K562 (cell line): Measurements from ENCODE around the gene UPF1. TPM values are rescaled to one million over a fixed set of nuclear protein-coding genes. Genes with fewer than 3 reads are reported as not detected.
A peak's percentile ranks its signal among the peaks of the same experiment; 100 is the strongest.

Experiments used
- ATAC-seq: fragments of 200-7000 bp; cut with Tn5 transposase; 3 replicates; pipeline ENCODE4 v1.9.1; 2020; ENCODE audit warnings: moderate library complexity
- BruUV-seq: library from RNA; stranded (reverse); fragments of 400-500 nt; replicated peaks from 2 replicates; lab custom pipeline; 2021; lab: Mats Ljungman, UMichigan
- CTCF ChIA-PET: fragments of 300-600 bp; formaldehyde crosslinking; extraction: SDS; loops from one replicate; lab custom pipeline; 2021; ENCODE audit warnings: low intra/inter-chr PET ratio; lab: Yijun Ruan, JAX
- POLR2A ChIA-PET: fragments of 300-600, 350-650 bp; sonication (Branson Sonifier 250); formaldehyde crosslinking; extraction: SDS; loops from one replicate; lab custom pipeline; 2021; ENCODE audit warnings: antibody characterized with exemption, inconsistent platforms; lab: Yijun Ruan, JAX
- DNase-seq, 4 experiments: peaks; one replicate each; pipeline versions ENCODE4 v3.0.0 to v3.0.0-alpha.2; 2011 to 2018; ENCODE audit warnings: low spot score in 3 of 4, mixed read lengths in 3 of 4; ENCODE audit errors: extremely low read depth in 1 of 4
- FAIRE-seq: peaks from 2 replicates; lab custom pipeline; 2011; peaks lifted over from hg19 to GRCh38; lab: Jason Lieb, UNC
- H2AFZ ChIP-seq: 2 replicates; pipeline ENCODE4 v1.6.0; 2011; ENCODE audit warnings: low read depth, low read length, control low read depth, inconsistent platforms
- H3K27ac ChIP-seq: fragments of 200-600 bp; 3 replicates; pipeline ENCODE4 v1.8.0; 2011; ENCODE audit warnings: low read depth, mild to moderate bottlenecking, control low read depth, inconsistent platforms, low read length, moderate library complexity, mixed read lengths; ENCODE audit errors: extremely low read depth
- H3K27me3 ChIP-seq, 2 experiments: fragments of 300-600 bp in 1 of 2; 2 replicates in 1 of 2; 3 replicates in 1 of 2; pipeline versions ENCODE4 v1.6.0 to v1.8.0; 2011; ENCODE audit warnings: inconsistent platforms in 2 of 2, low read length in 2 of 2, mild to moderate bottlenecking in 1 of 2, mixed read lengths in 1 of 2, moderate library complexity in 1 of 2; ENCODE audit not compliant: control insufficient read depth in 2 of 2, insufficient read depth in 2 of 2
- H3K36me3 ChIP-seq: fragments of 300-600 bp; 3 replicates; pipeline ENCODE4 v1.8.0; 2011; ENCODE audit warnings: mild to moderate bottlenecking, low read length, inconsistent platforms; ENCODE audit not compliant: control insufficient read depth, insufficient read depth
- H3K4me1 ChIP-seq, 2 experiments: fragments of 200-600 bp in 1 of 2; replicated peaks in 1 of 2; 2 replicates in 1 of 2; 3 replicates in 1 of 2; pipeline versions ENCODE4 v1.5.1 to v1.8.0; 2011; ENCODE audit warnings: inconsistent platforms in 2 of 2, low read length in 2 of 2, mild to moderate bottlenecking in 1 of 2, mixed read lengths in 1 of 2, moderate library complexity in 1 of 2; ENCODE audit not compliant: control insufficient read depth in 2 of 2, insufficient read depth in 2 of 2
- H3K4me2 ChIP-seq: 2 replicates; pipeline ENCODE4 v1.6.1; 2011; ENCODE audit warnings: low read length, control low read depth, inconsistent platforms, mixed read lengths; ENCODE audit not compliant: insufficient read depth
- H3K4me3 ChIP-seq: fragments of 200-600 bp; sonication (generic), shearing (Covaris generic); 2 replicates; pipeline ENCODE4 v1.5.1; 2016; ENCODE audit warnings: control low read depth, inconsistent platforms
- H3K79me2 ChIP-seq: fragments of 200-600 bp; 3 replicates; pipeline ENCODE4 v1.8.0; 2011; ENCODE audit warnings: low read length, inconsistent platforms; ENCODE audit not compliant: control insufficient read depth, insufficient read depth
- H3K9ac ChIP-seq, 2 experiments: 2 replicates each; pipeline versions ENCODE4 v1.6.0 to v1.6.1; 2011; ENCODE audit warnings: low read depth in 2 of 2, low read length in 2 of 2, control low read depth in 1 of 2, inconsistent platforms in 1 of 2, mild to moderate bottlenecking in 1 of 2, mixed read lengths in 1 of 2; ENCODE audit not compliant: insufficient read depth in 1 of 2
- H3K9me1 ChIP-seq: one replicate; pipeline ENCODE4 v1.6.0; 2011; ENCODE audit warnings: inconsistent platforms, mild to moderate bottlenecking, low read length, moderate library complexity; ENCODE audit not compliant: control insufficient read depth, insufficient read depth
- H3K9me3 ChIP-seq: replicated peaks from 2 replicates; pipeline ENCODE4 v1.5.1; 2011; ENCODE audit warnings: low read depth, low read length, inconsistent platforms; ENCODE audit not compliant: control insufficient read depth, insufficient read depth
- H4K20me1 ChIP-seq: replicated peaks from 2 replicates; pipeline ENCODE4 v1.6.1; 2011; ENCODE audit warnings: low read length, inconsistent platforms, mixed read lengths; ENCODE audit not compliant: control insufficient read depth, insufficient read depth
- BMI1 ChIP-seq: fragments of 150-350 bp; IDR thresholded peaks from 2 replicates; pipeline ENCODE4 v1.6.1; 2014; ENCODE audit warnings: low read length
- CHD2 ChIP-seq: IDR thresholded peaks from 2 replicates; pipeline ENCODE4 v1.6.1; 2011; ENCODE audit warnings: low read depth, low read length
- FOXO4 ChIP-seq: fragments of 450-650 bp; formaldehyde crosslinking; IDR thresholded peaks from 2 replicates; pipeline ENCODE4 v1.4.0; 2020; ENCODE audit warnings: mild to moderate bottlenecking, moderate library complexity
- GABPA ChIP-seq: fragments of 200-800 bp; sonication (Bioruptor generic); conservative IDR thresholded peaks from 2 replicates; pipeline ENCODE4 v1.6.1; 2016; ENCODE audit warnings: low read depth, missing genetic modification characterization, missing compliant biosample characterization
- GTF2E2 ChIP-seq: fragments of 200-800 bp; sonication (Bioruptor generic); IDR thresholded peaks from 2 replicates; pipeline ENCODE4 v1.6.1; 2016; ENCODE audit warnings: missing genetic modification characterization, missing compliant biosample characterization
- HMGN3 ChIP-seq: IDR thresholded peaks from 2 replicates; pipeline ENCODE4 v1.6.1; 2011; ENCODE audit warnings: borderline replicate concordance, low read depth, mild to moderate bottlenecking, mixed read lengths, low read length; ENCODE audit not compliant: insufficient read length; ENCODE audit errors: extremely low read depth
- JUND ChIP-seq, 2 experiments: IDR thresholded peaks; 2 replicates in 1 of 2; 3 replicates in 1 of 2; pipeline ENCODE4 v1.6.1; 2011; ENCODE audit warnings: borderline replicate concordance in 2 of 2, low read depth in 2 of 2, low read length in 2 of 2, improper control_type of control experiment in 1 of 2, missing biosample characterization in 1 of 2, missing genetic modification characterization in 1 of 2, missing genetic modification reagents in 1 of 2
- NCOR1 ChIP-seq: fragments of 450-650 bp; IDR thresholded peaks from 2 replicates; pipeline ENCODE4 v1.6.1; 2016; ENCODE audit warnings: mild to moderate bottlenecking, moderate library complexity
- NR3C1 ChIP-seq: sonication (generic); formaldehyde crosslinking; IDR thresholded peaks from 2 replicates; pipeline ENCODE4 v1.8.1; 2022; ENCODE audit warnings: missing genetic modification reagents
- PHTF2 ChIP-seq: fragments of 250-450 bp; sonication (Bioruptor Pico); IDR thresholded peaks from 2 replicates; pipeline ENCODE4 v1.5.0; 2021; ENCODE audit warnings: mild to moderate bottlenecking
- POLR2AphosphoS5 ChIP-seq: IDR thresholded peaks from 2 replicates; pipeline ENCODE4 v1.6.1; 2011; ENCODE audit warnings: mild to moderate bottlenecking, low read depth, low read length, moderate library complexity; ENCODE audit not compliant: control insufficient read depth, insufficient read depth
- POLR2G ChIP-seq: fragments of 200-400 bp; formaldehyde crosslinking; IDR thresholded peaks from 2 replicates; pipeline ENCODE4 v1.6.1; 2017; ENCODE audit warnings: low read depth, mild to moderate bottlenecking, antibody characterized with exemption, low read length, moderate library complexity
- PPARD ChIP-seq: fragments of 250-450 bp; sonication (Bioruptor Pico); IDR thresholded peaks from 2 replicates; pipeline ENCODE4 v1.8.0; 2022; ENCODE audit warnings: inconsistent platforms, mild to moderate bottlenecking, moderate library complexity
- SMARCB1 ChIP-seq: IDR thresholded peaks from 2 replicates; pipeline ENCODE4 v1.6.1; 2011; ENCODE audit warnings: improper control_type of control experiment, low read depth; ENCODE audit not compliant: insufficient read length
- ZNF146 ChIP-seq: IDR thresholded peaks from one replicate; pipeline ENCODE4 v1.6.1; 2018; ENCODE audit warnings: missing compliant biosample characterization; ENCODE audit not compliant: unreplicated experiment
- ZNF347 ChIP-seq: fragments of 450-650 bp; formaldehyde crosslinking; IDR thresholded peaks from 2 replicates; pipeline ENCODE4 v1.4.0; 2020; ENCODE audit warnings: low read depth, mild to moderate bottlenecking, moderate library complexity
- ZNF41 ChIP-seq: fragments of 250-450 bp; sonication (Bioruptor Pico); conservative IDR thresholded peaks from 2 replicates; pipeline ENCODE4 v1.4.0; 2020; ENCODE audit warnings: mild to moderate bottlenecking
- ZNF740 ChIP-seq, 3 experiments: fragments of 200-800 bp in 1 of 3; sonication (Bioruptor generic) in 1 of 3; sonication (generic) in 1 of 3; formaldehyde crosslinking in 1 of 3; IDR thresholded peaks; 2 replicates each; pipeline versions ENCODE4 v1.6.1 to v1.8.0; 2016 to 2022; ENCODE audit warnings: mild to moderate bottlenecking in 2 of 3, missing compliant biosample characterization in 2 of 3, missing genetic modification characterization in 2 of 3, missing genetic modification reagents in 1 of 3
- ZNF778 ChIP-seq: fragments of 450-650 bp; formaldehyde crosslinking; IDR thresholded peaks from 2 replicates; pipeline ENCODE4 v1.4.0; 2020; ENCODE audit warnings: mild to moderate bottlenecking, moderate library complexity
- WGBS: fragments of 100-300 bp; shearing (Covaris generic); methylation state at CpG from one replicate; pipeline ENCODE4 v1.1.6; 2016; ENCODE audit warnings: low coverage, mixed read lengths; ENCODE audit not compliant: insufficient coverage; ENCODE audit errors: missing lambda C conversion rate; 5-methylcytosine and 5-hydroxymethylcytosine counted together
- in situ Hi-C: fragments of 300-500 bp; cut with MboI; formaldehyde crosslinking; loops from 4 replicates; pipeline ENCODE4 v1.15.0; 2018; ENCODE audit warnings: inconsistent platforms, mixed read lengths
- intact Hi-C: fragments of 100-400 bp; cut with micrococcal nuclease; formaldehyde crosslinking; loops from 2 replicates; pipeline ENCODE4 v1.14.2; 2022
- polyA plus RNA-seq, 8 experiments: library from polyadenylated mRNA; depleted of rRNA in 4 of 8; stranded (reverse) in 5 of 8; unstranded in 3 of 8; fragments of >200 nt; fragmentation: Nextera tagmentation in 2 of 8; fragmentation: Illumina TruSeq in 1 of 8; extraction: Ambion mirVana in 2 of 8; extraction: Trizol in 1 of 8; gene quantifications; 2 replicates each; pipeline versions ENCODE4 v1.2.1 to v1.2.3, GENCODE V29; 2011 to 2014; ENCODE audit warnings: inconsistent platforms in 1 of 8, missing spikeins in 1 of 8
- total RNA-seq, 7 experiments: library from RNA; depleted of rRNA in 6 of 7; stranded (reverse); fragments of >200 nt in 6 of 7; fragmentation: Illumina TruSeq in 2 of 7; extraction: Trizol in 2 of 7; gene quantifications; 2 replicates each; pipeline versions ENCODE4 v1.2.1 to v1.2.3, GENCODE V29; 2011 to 2021; ENCODE audit warnings: low replicate concordance in 1 of 7

UPF1 gene
- total and polyA plus RNA-seq, 9 of the 15 experiments (the other 6 are each of a cell fraction or from before 2014, with no cell fraction given): 0.34 to 103 (median 27.9) TPM

GRCh38 chr19:18898607-18899408 is 67.0 kb downstream of the UPF1 start:
- ChIA-PET POLR2A (interaction anchor here (0.5 to 1.9 kb wide), 5 partner anchors 9 to 20 kb away, joined by 3 to 9 read pairs (median 5); partner anchors contain the start of genes COPE and DDX49), CTCF (no interaction called here)
- BruUV-seq: no TSS peak
- DNase-seq (no peak), FAIRE-seq (no peak), ATAC-seq (no peak)
- Histone ChIP-seq H3K27me3 (peaks cover 0 to 5% of the 10 kb centered on the region in 2 experiments; a peak in 1 of 5 replicates), H3K9me1 (peaks cover 3% of the 10 kb centered on the region), H3K4me2 (no peak overlapping the region; the same call in 1 of the 2 replicates), H3K27ac (no peak overlapping the region), H3K79me2 (no peaks in the 10 kb centered on the region), H2AFZ (no peak overlapping the region), H3K9me3 (no peaks in the 10 kb centered on the region), H3K9ac (peak overlapping the region in 1 of 2 experiments; percentile 86; a peak in 2 of 4 replicates), H3K4me3 (no peak overlapping the region), H3K36me3 (peaks cover 34% of the 10 kb centered on the region; the same call in 2 of the 3 replicates), H4K20me1 (peaks cover 17% of the 10 kb centered on the region), H3K4me1 (peaks cover 12 to 63% of the 10 kb centered on the region in 2 experiments)
- in situ Hi-C loops: no loop called here
- WGBS: 62% methylated on average over 18 of the region's 18 CpGs
- intact Hi-C loops: loop anchor here (5.0 kb wide), 1 partner anchor 238 kb away; the partner anchor contains the start of gene TMEM161A
- TF ChIP-seq POLR2AphosphoS5 (peak; percentile 41; the same call in 1 of the 2 replicates), NCOR1 (no peak), PPARD (no peak), JUND (IDR thresholded peaks at IDR 0.05; ENCODE audit: borderline replicate concordance, low read depth, low read length) (no peak), JUND (tag; IDR thresholded peaks at IDR 0.05; ENCODE audit: borderline replicate concordance, low read depth, low read length) (no peak), ZNF778 (CRISPR knock-in tag) (no peak), HMGN3 (peak; percentile 19), GTF2E2 (tag) (no peak), ZNF347 (CRISPR knock-in tag) (no peak), ZNF41 (CRISPR knock-in tag) (no peak), BMI1 (no peak), SMARCB1 (no peak), PHTF2 (CRISPR knock-in tag) (no peak), FOXO4 (CRISPR knock-in tag) (no peak), NR3C1 (CRISPR knock-in tag) (no peak), GABPA (tag) (no peak), CHD2 (no peak), ZNF146 (CRISPR knock-in tag) (no peak), POLR2G (peak; percentile 32; the same call in 1 of the 2 replicates), ZNF740 (CRISPR knock-in tag; IDR thresholded peaks at IDR 0.05) (no peak), ZNF740 (tag; IDR thresholded peaks at IDR 0.05) (no peak)
